ENCODE results near the gene C14orf93.

C14orf93 gene

DNA sequence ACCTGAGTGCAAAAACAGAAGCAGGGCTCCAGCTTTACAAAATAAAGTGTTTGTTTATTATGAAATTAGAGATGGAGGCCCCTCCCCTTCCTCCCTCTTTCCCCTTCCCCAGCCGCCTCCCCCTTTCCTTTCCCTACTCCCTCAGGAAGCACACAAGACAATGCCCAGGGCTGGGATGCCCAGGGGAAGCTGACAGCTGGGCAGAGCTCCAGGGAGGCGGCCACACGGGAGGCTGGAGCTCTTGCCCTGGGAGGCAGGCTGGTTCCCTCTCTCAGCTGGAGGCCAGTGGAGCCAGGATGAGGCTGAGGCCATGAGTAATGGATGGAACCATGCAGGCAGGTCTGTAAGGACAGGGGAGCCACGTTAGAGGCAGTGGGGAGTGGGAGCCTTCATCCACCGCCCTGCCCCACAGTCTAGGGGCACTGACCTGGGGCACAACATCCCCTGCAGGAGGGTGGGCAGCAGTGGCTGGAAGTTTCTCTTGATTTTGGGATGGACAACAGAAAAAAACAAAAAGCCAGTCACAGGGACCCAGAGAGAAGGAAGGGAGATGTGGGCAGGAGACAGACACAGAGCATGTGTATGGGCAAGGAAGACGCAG lies 37.2 kb upstream of the C14orf93 start:
- in situ Hi-C loops (cut with MboI; ENCODE audit: low sequenced_read_pairs) = no loop called here

DNA sequence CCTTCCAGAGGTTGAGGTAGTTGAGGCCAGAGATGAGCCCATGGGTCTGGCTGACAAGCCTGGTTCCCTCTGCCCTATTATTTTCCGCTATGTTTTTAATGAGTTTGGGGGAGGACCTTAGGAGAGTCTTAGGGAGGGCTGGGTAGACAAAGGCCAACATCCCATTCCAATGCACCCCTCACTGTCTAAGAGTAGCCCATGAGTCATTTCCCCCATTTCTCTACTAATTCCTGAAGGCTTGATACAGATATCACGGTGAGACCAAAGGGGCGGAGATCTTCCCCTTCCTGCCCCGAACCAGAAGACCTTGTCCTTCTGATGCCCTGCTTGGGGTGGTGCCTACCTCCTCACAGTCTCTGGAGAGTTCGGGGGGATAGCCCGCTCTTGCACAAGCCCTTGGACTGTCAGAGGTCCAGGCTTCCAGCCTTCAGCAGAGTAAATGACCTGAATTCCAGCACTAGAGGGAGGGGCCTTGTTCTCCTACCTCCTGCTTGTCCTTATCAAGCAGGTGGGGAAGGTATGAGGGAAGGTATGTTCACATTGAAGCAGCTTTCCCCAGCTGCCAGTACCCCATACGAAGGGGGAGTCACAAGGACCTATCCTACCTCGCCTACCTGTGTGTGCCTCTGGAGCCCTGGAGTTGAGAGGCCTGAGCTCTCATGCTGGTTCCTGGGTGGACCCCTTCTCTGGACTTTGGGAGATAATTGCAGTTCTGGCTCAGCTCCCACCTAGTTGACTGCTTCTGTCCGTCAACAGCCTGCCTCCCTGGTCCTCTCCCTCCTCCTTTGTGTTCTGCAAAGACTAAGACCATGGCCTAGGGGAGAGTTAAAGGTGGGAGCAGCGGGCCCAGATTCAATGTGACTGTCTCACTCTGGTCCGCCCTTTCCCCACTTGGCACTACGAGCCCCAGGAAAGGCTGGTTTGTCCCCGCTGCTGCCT lies 35.7 kb upstream of the C14orf93 start:
- in situ Hi-C loops (cut with MboI; ENCODE audit: low sequenced_read_pairs) = no loop called here

DNA sequence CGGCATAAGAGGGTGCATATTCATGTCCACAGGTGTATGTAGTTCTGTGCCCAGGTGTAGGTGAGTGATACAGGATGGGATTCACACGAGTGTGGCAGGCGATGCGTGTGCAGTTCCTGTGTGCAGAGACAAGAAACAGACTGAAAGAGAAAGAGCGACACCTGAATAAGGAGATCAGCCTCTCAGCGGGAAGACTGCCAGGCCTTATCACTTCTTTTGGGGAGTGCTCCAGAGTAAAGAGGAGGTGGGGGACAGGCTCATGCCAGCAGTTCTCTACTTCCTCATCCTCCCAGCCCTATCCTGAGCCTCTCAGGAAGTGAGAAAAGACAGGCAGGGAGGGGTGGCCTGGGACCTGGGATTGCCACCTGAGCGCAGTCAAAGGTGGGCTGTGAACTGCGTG lies 34.9 kb upstream of the C14orf93 start:
- in situ Hi-C loops (cut with MboI; ENCODE audit: low sequenced_read_pairs) = no loop called here

DNA sequence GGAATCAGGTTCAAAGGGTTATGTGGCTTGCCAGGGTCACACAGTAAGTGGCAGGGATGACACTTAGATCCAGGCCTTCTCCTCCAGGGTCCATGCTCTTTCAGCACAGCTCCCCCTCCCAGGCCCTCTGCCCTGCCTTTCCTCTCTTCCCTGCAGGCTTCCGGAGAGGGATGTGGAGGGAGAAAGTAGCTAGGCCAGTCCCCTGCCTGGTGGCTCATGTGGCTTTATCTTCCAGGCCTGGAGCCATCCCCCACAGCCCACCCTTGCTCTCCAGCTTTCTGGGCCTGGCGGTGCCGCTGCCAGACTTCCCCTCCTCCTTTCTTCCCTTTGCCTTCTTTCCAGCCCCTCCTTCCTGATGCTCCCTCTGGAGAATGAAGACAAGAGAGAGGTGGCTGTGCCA lies 33.8 kb upstream of the C14orf93 start:
- in situ Hi-C loops (cut with MboI; ENCODE audit: low sequenced_read_pairs) = no loop called here

DNA sequence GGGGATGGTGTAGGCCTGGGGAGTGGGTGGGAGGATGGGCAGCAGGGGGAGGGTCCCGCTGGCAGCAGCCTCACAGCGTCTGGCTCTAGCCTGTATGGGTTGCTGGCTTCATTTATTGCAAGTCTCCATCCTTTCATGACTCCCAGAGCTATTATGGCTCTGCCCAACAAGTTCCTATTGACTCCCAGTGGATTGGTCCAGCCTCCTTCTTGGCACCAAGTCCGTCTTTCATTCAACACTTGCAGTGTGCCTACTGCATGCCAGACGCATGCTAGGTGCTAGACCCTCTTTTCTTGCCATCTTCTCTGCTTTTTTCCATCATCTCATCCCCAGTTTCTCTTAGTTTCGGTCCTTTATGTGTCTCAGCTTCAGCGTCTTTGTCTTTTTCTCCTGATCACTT lies 33.2 kb upstream of the C14orf93 start:
- in situ Hi-C loops (cut with MboI; ENCODE audit: low sequenced_read_pairs) = no loop called here

DNA sequence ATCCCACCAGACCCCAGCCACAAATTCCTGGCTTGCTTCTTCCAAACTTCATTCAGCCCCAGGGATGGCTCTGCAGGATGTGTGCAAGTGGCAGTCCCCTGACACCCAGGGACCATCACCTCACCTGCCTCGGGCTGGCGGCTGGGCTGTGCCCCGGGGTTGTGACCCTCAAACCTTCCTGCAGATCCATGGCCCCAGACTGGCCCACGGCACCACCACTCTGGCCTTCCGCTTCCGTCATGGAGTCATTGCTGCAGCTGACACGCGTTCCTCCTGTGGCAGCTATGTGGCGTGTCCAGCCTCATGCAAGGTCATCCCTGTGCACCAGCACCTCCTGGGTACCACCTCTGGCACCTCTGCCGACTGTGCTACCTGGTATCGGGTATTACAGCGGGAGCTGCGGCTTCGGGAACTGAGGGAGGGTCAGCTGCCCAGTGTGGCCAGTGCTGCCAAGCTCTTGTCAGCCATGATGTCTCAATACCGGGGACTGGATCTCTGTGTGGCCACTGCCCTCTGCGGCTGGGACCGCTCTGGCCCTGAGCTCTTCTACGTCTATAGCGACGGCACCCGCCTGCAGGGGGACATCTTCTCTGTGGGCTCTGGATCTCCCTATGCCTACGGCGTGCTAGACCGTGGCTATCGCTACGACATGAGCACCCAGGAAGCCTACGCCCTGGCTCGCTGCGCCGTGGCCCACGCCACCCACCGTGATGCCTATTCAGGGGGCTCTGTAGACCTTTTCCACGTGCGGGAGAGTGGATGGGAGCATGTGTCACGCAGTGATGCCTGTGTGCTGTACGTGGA lies 32.4 kb upstream of the C14orf93 start, which contains the start of gene PSMB11:
Gene PSMB11, plus strand, starts transcription at position 51 of the 804 bp plus-strand sequence. Its CDS starts 14 bp downstream, at position 65.
- in situ Hi-C loops (cut with MboI; ENCODE audit: low sequenced_read_pairs) = no loop called here

DNA sequence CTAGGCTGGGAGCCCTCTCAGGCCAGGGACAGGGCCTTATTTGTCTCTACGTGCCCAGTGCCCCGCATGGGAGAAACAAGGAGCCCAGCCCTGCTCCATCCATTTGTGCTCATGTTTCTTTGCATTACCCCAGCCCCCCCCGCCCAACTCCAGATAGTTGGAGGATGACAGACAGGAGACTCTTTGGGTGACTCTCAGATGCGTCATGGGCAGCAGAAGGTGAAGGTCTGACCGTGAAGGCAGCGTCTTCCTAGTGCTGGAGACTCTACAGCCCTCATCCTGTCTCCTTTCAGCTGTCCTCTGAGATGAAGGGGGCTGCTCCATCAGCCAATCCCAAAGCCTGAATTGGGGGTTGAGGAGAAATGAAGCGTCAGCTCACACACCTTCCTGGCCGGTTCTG lies 31.8 kb upstream of the C14orf93 start:
- in situ Hi-C loops (cut with MboI; ENCODE audit: low sequenced_read_pairs) = no loop called here

DNA sequence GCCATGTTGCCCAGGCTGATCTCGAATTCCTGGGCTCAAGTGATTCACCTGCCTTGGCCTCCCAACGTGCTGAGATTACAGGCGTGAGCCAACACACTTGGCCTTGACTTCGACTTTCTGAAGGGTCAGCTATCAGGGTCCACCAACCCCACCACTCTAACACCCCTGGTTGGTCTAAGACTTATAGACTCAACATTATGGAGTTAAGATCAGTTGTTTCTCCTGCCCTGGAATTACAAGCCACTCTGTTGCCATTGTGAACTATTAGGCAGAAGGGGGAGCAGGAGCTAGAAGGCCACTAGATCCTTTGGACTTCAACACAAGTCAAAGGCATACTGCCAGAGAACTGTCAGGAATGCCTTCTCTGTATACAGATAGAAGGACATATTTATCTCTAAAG lies 30.2 kb upstream of the C14orf93 start:
- in situ Hi-C loops (cut with MboI; ENCODE audit: low sequenced_read_pairs) = no loop called here

DNA sequence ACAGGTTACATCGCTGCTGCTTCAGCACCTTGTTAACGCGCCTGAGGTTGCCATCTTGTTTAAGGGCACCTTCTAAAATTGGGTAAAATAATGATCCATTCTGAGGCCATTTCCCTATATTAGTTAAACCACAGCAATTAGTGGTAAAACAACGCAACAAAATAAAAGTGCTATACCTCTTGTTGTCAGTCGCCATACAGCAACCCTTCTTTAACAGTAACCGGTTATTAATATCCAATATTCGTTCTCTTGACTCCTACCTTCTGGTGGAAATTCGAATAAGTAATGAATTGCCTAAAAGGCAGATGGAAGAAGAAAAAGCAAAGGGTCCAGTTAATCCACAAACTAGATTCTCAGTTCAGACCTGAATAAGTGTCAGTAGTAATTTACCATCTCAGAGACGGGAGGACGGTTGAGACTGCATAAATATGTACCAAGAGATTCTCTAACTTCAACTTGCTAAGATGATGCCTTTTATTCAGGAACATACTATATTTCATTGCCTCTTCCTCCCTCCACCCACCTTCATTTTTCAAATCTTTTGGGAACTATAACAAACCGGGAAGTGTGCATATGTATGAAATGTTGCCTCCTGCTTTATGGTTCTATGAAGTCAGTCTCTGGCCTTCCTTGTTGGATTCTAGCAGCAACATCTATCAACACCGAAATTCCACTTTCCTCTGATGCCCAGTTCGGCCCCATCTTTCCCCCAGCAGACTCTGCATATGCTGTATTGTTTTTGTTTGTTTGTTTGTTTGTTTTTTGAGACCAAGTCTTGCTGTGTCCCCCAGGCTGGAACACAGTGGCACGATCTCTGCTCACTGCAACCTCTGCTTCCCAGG lies 25.6 kb upstream of the C14orf93 start:
- in situ Hi-C loops (cut with MboI; ENCODE audit: low sequenced_read_pairs) = no loop called here

DNA sequence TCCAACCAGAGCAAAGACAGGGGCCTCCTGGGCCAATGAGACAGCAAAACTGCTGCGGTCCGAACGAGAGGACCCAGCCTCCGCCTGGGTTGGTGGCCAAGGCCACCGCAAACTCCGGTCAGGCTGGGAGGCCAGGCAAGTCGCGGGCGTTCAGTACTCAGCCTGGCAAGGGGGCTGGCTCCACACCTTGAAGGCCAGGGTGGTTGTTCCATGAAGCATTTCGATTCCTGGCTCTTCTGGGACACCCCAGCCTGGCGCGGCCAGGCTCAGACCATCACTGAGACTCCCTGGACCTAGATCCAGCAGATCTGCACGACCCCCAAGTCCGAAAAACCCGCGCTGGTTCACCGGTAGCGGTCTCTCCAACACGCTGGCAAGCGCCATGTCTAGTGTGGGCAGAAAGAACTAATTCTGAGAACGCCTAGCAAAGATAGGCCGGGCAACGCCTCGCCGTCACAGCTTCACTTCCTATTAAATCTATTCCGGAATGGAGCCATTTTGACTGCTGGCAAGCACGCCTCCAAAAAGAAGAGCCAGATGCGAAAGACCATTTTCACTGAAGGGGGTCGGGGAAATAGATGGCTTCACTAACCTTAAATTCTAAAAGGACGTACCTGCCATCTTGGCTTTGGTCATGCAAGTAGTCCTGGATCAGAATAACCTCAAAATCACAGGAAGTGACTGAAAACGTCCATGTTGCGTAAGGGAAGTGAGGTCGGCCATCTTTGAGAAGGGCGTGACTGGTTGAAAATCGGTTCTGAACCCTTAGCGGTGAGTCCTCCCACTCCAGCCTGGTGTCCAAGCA lies 24.8 kb upstream of the C14orf93 start, which contains the start of gene PSMB5:
Gene PSMB5, minus strand, starts transcription at position 403 of the 805 bp plus-strand sequence. Its CDS starts 19 bp downstream, at position 384.
- in situ Hi-C loops (cut with MboI; ENCODE audit: low sequenced_read_pairs) = no loop called here

DNA sequence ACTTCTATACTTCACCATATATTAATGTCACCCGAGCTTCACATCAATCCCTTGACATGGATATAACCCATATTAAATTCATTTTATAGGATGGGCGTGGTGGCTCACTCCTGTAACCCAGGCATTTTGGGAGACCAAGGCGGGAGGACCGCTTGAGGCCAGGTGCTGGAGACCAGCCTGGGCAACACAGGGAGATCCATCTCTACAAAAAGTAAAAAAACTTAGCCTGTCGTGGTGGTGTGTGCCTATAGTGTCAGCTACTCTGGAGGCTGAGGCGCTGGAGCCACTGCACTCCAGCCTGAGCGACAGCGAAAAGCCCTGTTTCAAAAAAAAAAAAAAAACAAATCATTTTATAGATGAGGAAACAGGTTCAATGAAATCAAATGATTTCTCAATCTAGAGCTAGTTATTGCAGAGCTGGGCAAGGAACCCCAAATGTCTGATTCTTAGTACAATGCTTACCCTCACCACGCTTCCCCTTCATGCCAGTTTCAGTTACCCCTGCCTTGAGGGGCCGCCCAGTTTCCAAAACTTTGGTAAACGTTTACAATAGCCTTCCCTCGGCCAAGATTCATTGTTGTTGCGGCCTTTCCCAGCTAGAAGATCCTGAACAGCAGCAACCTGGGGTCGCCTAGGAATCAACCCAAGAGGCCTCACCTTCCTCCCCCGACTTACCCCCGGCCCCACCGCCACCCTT lies 24.0 kb upstream of the C14orf93 start:
- in situ Hi-C loops (cut with MboI; ENCODE audit: low sequenced_read_pairs) = no loop called here

DNA sequence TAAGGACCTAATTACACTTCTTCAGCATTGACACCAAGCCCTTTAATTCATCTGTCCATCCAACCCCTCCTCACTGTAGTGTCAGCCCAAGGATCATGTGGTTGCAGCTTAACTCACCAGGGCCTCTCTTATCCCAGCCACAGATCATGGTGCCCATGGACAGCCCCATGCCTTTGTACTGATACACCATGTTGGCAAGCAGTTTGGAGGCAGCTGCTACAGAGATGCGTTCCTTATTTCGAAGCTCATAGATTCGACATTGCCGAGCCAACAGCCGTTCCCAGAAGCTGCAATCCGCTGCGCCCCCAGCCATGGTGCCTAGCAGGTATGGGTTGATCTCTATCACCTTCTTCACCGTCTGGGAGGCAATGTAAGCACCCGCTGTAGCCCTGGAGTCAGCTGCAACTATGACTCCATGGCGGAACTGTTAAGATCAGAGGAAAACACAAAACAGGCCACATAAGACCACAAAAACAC lies 23.3 kb upstream of the C14orf93 start:
- in situ Hi-C loops (cut with MboI; ENCODE audit: low sequenced_read_pairs) = no loop called here

DNA sequence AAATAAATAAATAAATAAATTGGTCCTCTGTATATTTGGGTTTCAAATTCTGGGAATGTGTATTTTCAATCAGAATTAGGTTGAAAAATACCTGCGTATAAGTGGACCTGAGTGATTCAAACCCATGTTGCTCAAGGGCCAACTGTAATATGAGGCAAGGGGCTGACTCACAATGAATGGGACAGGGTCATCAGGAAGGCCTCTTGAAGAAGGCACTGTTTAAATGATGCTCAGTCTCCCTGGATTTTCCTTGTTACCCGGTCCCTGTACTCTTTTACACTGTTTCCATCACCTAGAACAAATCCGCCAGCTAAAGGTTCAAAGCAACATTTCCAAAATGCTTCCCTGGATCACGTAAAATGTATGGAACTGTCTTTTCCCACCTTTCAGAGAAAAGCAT lies 21.0 kb upstream of the C14orf93 start:
- in situ Hi-C loops (cut with MboI; ENCODE audit: low sequenced_read_pairs) = no loop called here

DNA sequence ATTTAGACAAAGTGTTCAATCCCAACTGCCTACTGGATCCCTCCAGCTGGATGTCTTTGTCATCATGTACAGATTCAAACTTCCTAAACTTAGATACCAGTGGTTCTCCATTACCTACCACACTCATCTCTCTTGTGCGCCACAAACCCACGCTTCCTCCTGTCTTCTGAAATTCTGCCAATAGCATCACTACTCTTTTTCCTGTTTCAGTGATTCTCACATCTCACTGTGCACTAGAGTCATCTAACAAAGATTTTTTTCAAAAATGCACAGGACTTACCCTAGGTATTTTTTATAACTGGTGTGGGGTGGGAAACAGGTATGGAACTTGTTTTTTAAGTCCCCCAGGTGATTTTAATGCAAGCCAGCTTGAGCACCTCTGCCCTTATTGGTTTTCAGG lies 18.9 kb upstream of the C14orf93 start:
- in situ Hi-C loops (cut with MboI; ENCODE audit: low sequenced_read_pairs) = no loop called here

DNA sequence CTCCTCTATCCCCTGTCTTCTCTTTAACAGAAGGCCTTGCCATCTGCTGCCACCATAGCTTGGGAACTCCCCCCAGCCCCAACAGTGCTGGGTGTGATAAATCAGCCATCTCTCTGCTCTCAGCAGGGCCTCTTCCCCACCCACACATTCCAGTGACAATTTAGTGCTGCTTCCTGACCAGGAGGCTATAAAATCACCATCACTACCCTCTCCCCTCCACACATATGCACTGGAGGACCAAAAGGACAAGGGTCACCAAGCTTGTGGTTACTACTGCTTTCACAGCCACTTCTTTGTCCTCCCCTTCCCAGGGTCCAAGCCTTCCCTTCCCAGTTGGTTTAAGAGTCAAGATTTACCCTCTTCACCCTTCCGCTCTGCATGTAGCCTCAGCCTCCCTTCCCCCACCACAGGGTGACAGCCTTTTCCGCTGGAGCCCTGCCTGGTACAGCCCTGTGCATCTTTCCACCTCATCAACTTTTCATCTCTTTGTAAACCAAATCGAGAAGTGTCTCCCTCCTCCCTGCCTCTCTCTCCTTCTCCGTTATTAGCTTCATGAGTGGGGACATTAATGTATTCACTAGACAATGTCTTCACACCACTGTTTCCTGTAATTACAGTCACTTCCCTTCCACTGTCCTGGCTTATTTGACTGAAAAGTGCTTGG lies 15.3 kb upstream of the C14orf93 start:
- in situ Hi-C loops (cut with MboI; ENCODE audit: low sequenced_read_pairs) = no loop called here

DNA sequence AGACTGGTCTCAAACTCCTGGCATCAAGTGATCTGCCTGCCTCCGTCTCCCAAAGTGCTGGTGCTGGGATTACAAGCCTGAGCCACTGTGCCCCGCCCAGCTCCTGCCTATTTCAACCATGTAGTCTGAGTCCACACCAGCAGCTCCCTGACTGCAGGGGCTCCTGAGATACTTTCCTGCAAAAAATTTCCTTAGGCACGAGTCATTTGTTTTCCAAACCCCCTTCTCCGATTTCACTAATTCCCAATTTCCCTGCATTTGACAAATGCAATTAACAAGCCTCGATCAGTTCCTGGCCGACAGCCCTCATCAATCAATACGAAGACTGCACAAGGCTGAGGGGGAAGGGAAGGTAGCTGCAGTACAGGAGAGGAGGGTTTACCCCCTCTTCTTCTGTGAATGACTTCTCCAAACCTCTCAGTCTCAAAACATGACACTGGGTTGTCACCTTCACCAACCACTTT lies 14.7 kb upstream of the C14orf93 start:
- in situ Hi-C loops (cut with MboI; ENCODE audit: low sequenced_read_pairs) = no loop called here

DNA sequence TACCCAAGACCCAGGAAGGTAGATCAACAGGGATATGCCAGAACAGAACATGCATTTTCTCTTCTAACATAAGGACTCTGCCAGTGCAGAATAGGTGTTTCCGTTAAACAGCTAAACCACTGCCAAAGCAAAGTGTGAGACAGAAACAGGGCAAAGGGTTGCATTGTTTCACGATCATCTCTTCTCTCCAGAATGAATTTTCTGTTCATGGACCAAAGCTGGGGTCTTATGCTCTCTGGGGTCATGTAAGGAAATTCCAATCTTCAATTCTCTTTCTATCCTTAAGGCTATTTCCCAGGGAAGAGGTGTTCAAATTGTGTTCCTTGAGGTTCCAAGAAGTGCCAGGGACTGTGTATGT lies 13.8 kb upstream of the C14orf93 start:
- in situ Hi-C loops (cut with MboI; ENCODE audit: low sequenced_read_pairs) = no loop called here
